GM23338 (cell line): ENCODE results near the gene EYA4. TPM values are rescaled to one million over a fixed set of nuclear protein-coding genes. Genes with fewer than 3 reads are reported as not detected.

Experiments
- ATAC-seq: fragments of 200-7000 bp; cut with Tn5 transposase; 3 replicates; pipeline ENCODE4 v1.9.1; 2020
- DNase-seq: peaks from one replicate; pipeline ENCODE4 v3.0.0-alpha.2; 2015; ENCODE audit warnings: low spot score
- H2AFZ ChIP-seq: fragments of 200-600 bp; sonication (generic); 2 replicates; pipeline ENCODE4 v1.8.0; 2016; ENCODE audit warnings: antibody characterized with exemption, mild to moderate bottlenecking, moderate library complexity
- H3F3A ChIP-seq: fragments of 200-600 bp; sonication (generic); replicated peaks from 2 replicates; pipeline ENCODE4 v1.8.0; 2017; ENCODE audit warnings: antibody characterized with exemption, mixed run types, low read depth
- H3K27ac ChIP-seq: fragments of 200-600 bp; sonication (generic); 2 replicates; pipeline ENCODE4 v1.6.1; 2016; ENCODE audit warnings: low read depth
- H3K27me3 ChIP-seq: fragments of 200-600 bp; sonication (generic); 2 replicates; pipeline ENCODE4 v1.8.0; 2016; ENCODE audit warnings: mild to moderate bottlenecking, mixed run types, moderate library complexity; ENCODE audit not compliant: insufficient read depth
- H3K36me3 ChIP-seq: fragments of 200-600 bp; sonication (generic); 2 replicates; pipeline ENCODE4 v1.8.0; 2016; ENCODE audit warnings: mild to moderate bottlenecking; ENCODE audit not compliant: insufficient read depth
- H3K4me1 ChIP-seq: fragments of 200-600 bp; sonication (generic); 2 replicates; pipeline ENCODE4 v1.8.0; 2016; ENCODE audit warnings: mild to moderate bottlenecking, moderate library complexity; ENCODE audit not compliant: insufficient read depth
- H3K4me2 ChIP-seq: fragments of 200-600 bp; sonication (generic); 2 replicates; pipeline ENCODE4 v1.7.1; 2017; ENCODE audit warnings: mixed run types
- H3K4me3 ChIP-seq: fragments of 200-600 bp; sonication (generic); 2 replicates; pipeline ENCODE4 v1.6.1; 2016; ENCODE audit warnings: mixed run types
- H3K79me2 ChIP-seq: fragments of 200-600 bp; sonication (generic); replicated peaks from 2 replicates; pipeline ENCODE4 v1.8.0; 2017; ENCODE audit warnings: mild to moderate bottlenecking; ENCODE audit not compliant: insufficient read depth
- H3K9me2 ChIP-seq: fragments of 200-600 bp; sonication (generic); 2 replicates; pipeline ENCODE4 v1.8.0; 2017; ENCODE audit not compliant: insufficient read depth
- H4K20me1 ChIP-seq: fragments of 200-600 bp; sonication (generic); replicated peaks from 2 replicates; pipeline ENCODE4 v1.8.0; 2017; ENCODE audit warnings: mild to moderate bottlenecking; ENCODE audit not compliant: insufficient read depth
- H3K27ac Mint-ChIP-seq: 2 replicates; pipeline ENCODE4 v1.8.0; 2020; ENCODE audit warnings: inconsistent platforms, mild to moderate bottlenecking, moderate library complexity, mixed read lengths
- H3K27me3 Mint-ChIP-seq: 3 replicates; pipeline ENCODE4 v1.8.0; 2022; ENCODE audit warnings: low read depth, mild to moderate bottlenecking, moderate library complexity, mixed read lengths, inconsistent platforms; ENCODE audit not compliant: insufficient read depth, poor library complexity
- H3K36me3 Mint-ChIP-seq: 3 replicates; pipeline ENCODE4 v1.8.0; 2021; ENCODE audit warnings: low read depth, mild to moderate bottlenecking, inconsistent platforms, moderate library complexity, mixed read lengths
- H3K4me1 Mint-ChIP-seq: 3 replicates; pipeline ENCODE4 v1.8.0; 2020; ENCODE audit warnings: mild to moderate bottlenecking, inconsistent platforms, mixed read lengths
- H3K4me3 Mint-ChIP-seq: 3 replicates; pipeline ENCODE4 v1.8.0; 2021; ENCODE audit warnings: moderate library complexity, mild to moderate bottlenecking, inconsistent platforms, mixed read lengths
- H3K9me3 Mint-ChIP-seq: 3 replicates; pipeline ENCODE4 v1.8.0; 2020; ENCODE audit warnings: moderate library complexity, mild to moderate bottlenecking, inconsistent platforms, mixed read lengths
- EZH2 ChIP-seq: fragments of 200-600 bp; sonication (generic); IDR thresholded peaks from one replicate; pipeline ENCODE4 v1.8.0; 2017; ENCODE audit warnings: antibody characterized with exemption, mild to moderate bottlenecking, low read depth; ENCODE audit not compliant: unreplicated experiment
- EZH2phosphoT487 ChIP-seq: fragments of 200-600 bp; sonication (generic); IDR thresholded peaks from one replicate; pipeline ENCODE4 v1.8.1; 2018; ENCODE audit warnings: antibody characterized with exemption; ENCODE audit not compliant: unreplicated experiment
- JUNB ChIP-seq: IDR thresholded peaks from one replicate; pipeline ENCODE4 v1.6.1; 2016; ENCODE audit warnings: antibody characterized with exemption; ENCODE audit not compliant: unreplicated experiment
- NANOG ChIP-seq: IDR thresholded peaks from 2 replicates; pipeline ENCODE4 v1.6.1; 2016; ENCODE audit warnings: antibody characterized with exemption, borderline replicate concordance
- POLR2AphosphoS5 ChIP-seq: IDR thresholded peaks from 2 replicates; pipeline ENCODE4 v1.6.1; 2016; ENCODE audit warnings: antibody characterized with exemption, low read depth
- ZNF114 ChIP-seq: fragments of 250-450 bp; sonication (Bioruptor Pico); IDR thresholded peaks from 2 replicates; pipeline ENCODE4 v1.5.0; 2020; ENCODE audit warnings: mild to moderate bottlenecking, moderate library complexity
- ZNF331 ChIP-seq: fragments of 250-450 bp; sonication (Bioruptor Pico); IDR thresholded peaks from 2 replicates; pipeline ENCODE4 v1.5.0; 2020; ENCODE audit warnings: low read depth, mild to moderate bottlenecking, moderate library complexity
- polyA plus RNA-seq: library from polyadenylated mRNA; unstranded; fragments of >200 nt; fragmentation: Nextera tagmentation; extraction: Ambion mirVana; gene quantifications from 2 replicates; pipeline ENCODE4 v1.2.1, GENCODE V29; 2016
- total RNA-seq: library from RNA; depleted of rRNA; stranded (reverse); fragments of >200 nt; shearing (Covaris generic); gene quantifications from 2 replicates; pipeline ENCODE4 v1.2.3, GENCODE V29; 2014
- TF ChIP-seq, protein P1 (sequence below): fragments of 250-450 bp; sonication (Bioruptor Pico); IDR thresholded peaks from 2 replicates; pipeline ENCODE4 v1.5.0; 2020; ENCODE audit warnings: mild to moderate bottlenecking, moderate library complexity
- TF ChIP-seq, protein P2 (sequence below): IDR thresholded peaks from one replicate; pipeline ENCODE4 v1.6.1; 2018; ENCODE audit warnings: antibody characterized with exemption; ENCODE audit not compliant: unreplicated experiment

The EYA4 gene
- total and polyA plus RNA-seq, 2 experiments from 2014 or later, result 0.05 to 0.21 TPM

DNA sequence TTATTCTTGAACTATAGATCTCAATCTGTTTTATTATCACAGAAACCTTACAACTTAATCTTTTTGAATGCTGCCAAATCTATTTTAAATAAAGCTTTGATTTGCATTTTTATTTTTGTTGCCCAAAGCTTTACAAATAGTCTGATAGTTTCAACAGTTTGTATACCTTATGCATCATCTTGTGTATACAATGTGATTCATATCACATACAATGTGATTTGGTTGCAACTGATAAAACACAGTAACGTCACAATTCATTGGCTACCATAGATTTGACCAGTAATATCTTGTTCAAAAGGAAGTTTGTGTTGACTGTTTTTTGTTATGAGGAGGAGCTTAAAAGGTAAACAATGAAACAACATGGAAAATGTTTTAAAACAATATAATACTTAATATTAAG lies 110.9 kb downstream of the EYA4 start (continued):
- TF ChIP-seq, protein P1, sequence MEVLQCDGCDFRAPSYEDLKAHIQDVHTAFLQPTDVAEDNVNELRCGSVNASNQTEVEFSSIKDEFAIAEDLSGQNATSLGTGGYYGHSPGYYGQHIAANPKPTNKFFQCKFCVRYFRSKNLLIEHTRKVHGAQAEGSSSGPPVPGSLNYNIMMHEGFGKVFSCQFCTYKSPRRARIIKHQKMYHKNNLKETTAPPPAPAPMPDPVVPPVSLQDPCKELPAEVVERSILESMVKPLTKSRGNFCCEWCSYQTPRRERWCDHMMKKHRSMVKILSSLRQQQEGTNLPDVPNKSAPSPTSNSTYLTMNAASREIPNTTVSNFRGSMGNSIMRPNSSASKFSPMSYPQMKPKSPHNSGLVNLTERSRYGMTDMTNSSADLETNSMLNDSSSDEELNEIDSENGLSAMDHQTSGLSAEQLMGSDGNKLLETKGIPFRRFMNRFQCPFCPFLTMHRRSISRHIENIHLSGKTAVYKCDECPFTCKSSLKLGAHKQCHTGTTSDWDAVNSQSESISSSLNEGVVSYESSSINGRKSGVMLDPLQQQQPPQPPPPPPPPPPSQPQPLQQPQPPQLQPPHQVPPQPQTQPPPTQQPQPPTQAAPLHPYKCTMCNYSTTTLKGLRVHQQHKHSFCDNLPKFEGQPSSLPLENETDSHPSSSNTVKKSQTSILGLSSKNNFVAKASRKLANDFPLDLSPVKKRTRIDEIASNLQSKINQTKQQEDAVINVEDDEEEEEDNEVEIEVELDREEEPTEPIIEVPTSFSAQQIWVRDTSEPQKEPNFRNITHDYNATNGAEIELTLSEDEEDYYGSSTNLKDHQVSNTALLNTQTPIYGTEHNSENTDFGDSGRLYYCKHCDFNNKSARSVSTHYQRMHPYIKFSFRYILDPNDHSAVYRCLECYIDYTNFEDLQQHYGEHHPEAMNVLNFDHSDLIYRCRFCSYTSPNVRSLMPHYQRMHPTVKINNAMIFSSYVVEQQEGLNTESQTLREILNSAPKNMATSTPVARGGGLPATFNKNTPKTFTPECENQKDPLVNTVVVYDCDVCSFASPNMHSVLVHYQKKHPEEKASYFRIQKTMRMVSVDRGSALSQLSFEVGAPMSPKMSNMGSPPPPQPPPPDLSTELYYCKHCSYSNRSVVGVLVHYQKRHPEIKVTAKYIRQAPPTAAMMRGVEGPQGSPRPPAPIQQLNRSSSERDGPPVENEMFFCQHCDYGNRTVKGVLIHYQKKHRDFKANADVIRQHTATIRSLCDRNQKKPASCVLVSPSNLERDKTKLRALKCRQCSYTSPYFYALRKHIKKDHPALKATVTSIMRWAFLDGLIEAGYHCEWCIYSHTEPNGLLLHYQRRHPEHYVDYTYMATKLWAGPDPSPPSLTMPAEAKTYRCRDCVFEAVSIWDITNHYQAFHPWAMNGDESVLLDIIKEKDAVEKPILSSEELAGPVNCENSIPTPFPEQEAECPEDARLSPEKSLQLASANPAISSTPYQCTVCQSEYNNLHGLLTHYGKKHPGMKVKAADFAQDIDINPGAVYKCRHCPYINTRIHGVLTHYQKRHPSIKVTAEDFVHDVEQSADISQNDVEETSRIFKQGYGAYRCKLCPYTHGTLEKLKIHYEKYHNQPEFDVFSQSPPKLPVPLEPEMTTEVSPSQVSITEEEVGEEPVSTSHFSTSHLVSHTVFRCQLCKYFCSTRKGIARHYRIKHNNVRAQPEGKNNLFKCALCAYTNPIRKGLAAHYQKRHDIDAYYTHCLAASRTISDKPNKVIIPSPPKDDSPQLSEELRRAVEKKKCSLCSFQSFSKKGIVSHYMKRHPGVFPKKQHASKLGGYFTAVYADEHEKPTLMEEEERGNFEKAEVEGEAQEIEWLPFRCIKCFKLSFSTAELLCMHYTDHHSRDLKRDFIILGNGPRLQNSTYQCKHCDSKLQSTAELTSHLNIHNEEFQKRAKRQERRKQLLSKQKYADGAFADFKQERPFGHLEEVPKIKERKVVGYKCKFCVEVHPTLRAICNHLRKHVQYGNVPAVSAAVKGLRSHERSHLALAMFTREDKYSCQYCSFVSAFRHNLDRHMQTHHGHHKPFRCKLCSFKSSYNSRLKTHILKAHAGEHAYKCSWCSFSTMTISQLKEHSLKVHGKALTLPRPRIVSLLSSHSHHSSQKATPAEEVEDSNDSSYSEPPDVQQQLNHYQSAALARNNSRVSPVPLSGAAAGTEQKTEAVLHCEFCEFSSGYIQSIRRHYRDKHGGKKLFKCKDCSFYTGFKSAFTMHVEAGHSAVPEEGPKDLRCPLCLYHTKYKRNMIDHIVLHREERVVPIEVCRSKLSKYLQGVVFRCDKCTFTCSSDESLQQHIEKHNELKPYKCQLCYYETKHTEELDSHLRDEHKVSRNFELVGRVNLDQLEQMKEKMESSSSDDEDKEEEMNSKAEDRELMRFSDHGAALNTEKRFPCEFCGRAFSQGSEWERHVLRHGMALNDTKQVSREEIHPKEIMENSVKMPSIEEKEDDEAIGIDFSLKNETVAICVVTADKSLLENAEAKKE (CRISPR knock-in tag), result no peak
- no peak for TF ChIP-seq NANOG
- TF ChIP-seq, protein P2, sequence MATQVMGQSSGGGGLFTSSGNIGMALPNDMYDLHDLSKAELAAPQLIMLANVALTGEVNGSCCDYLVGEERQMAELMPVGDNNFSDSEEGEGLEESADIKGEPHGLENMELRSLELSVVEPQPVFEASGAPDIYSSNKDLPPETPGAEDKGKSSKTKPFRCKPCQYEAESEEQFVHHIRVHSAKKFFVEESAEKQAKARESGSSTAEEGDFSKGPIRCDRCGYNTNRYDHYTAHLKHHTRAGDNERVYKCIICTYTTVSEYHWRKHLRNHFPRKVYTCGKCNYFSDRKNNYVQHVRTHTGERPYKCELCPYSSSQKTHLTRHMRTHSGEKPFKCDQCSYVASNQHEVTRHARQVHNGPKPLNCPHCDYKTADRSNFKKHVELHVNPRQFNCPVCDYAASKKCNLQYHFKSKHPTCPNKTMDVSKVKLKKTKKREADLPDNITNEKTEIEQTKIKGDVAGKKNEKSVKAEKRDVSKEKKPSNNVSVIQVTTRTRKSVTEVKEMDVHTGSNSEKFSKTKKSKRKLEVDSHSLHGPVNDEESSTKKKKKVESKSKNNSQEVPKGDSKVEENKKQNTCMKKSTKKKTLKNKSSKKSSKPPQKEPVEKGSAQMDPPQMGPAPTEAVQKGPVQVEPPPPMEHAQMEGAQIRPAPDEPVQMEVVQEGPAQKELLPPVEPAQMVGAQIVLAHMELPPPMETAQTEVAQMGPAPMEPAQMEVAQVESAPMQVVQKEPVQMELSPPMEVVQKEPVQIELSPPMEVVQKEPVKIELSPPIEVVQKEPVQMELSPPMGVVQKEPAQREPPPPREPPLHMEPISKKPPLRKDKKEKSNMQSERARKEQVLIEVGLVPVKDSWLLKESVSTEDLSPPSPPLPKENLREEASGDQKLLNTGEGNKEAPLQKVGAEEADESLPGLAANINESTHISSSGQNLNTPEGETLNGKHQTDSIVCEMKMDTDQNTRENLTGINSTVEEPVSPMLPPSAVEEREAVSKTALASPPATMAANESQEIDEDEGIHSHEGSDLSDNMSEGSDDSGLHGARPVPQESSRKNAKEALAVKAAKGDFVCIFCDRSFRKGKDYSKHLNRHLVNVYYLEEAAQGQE, result no peak
- no peak for TF ChIP-seq ZNF331 (CRISPR knock-in tag)
- TF ChIP-seq EZH2, result no peak

DNA sequence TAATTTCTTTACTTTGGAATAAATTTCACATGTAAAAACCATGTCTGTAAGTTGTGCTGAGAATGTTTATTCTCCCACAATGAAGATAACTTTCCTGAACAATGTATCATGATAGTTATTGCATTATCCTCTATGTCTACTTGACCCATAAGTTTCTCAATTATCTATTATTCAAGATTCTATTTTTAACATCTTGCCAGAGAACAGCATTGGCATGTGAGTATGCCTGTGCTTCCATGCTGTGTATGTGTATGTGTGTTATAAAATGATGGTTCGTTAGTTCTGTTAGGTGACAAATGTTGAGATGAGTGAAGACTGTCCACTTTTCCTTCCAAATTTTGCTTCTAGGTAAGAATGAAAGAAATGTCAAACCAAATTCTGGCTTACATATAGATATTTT lies 111.9 kb downstream of the EYA4 start:
- Histone ChIP-seq H3K36me3 (no peaks in the 10 kb centered on the region), H3K9me2 (no peaks in the 10 kb centered on the region), H3K27me3 (no peaks in the 10 kb centered on the region), H3K4me2 (no peak overlapping the region), H3F3A (no peaks in the 10 kb centered on the region), H3K4me3 (no peak overlapping the region), H3K79me2 (no peaks in the 10 kb centered on the region), H3K4me1 (no peaks in the 10 kb centered on the region), H3K27ac (no peak overlapping the region), H4K20me1 (no peaks in the 10 kb centered on the region), H2AFZ (no peak overlapping the region)
- no peaks in the 10 kb centered on the region for H3K4me1 Mint-ChIP-seq
- no peaks in the 10 kb centered on the region for H3K36me3 Mint-ChIP-seq
- H3K27me3 Mint-ChIP-seq, result no peaks in the 10 kb centered on the region
- ATAC-seq (no peak), DNase-seq (no peak)
- no peak overlapping the region for H3K27ac Mint-ChIP-seq
- H3K4me3 Mint-ChIP-seq, result no peak overlapping the region
- no peaks in the 10 kb centered on the region for H3K9me3 Mint-ChIP-seq
- TF ChIP-seq POLR2AphosphoS5 (no peak), ZNF114 (CRISPR knock-in tag) (no peak), JUNB (no peak), EZH2phosphoT487 (no peak)
